GM19023 (cell line): Measurements from ENCODE around the gene SUCO.
"Not testable (repeated sequence)": the region's sequence is repeated elsewhere in the genome, so short reads cannot be mapped to it uniquely, and the experiment has no call there.

Experiments used
- ATAC-seq: cut with Tn5 transposase; IDR thresholded peaks from one replicate; pipeline ENCODE4 v1.9.1; 2021; ENCODE audit warnings: mild to moderate bottlenecking, moderate library complexity; ENCODE audit not compliant: unreplicated experiment

Gene SUCO

DNA sequence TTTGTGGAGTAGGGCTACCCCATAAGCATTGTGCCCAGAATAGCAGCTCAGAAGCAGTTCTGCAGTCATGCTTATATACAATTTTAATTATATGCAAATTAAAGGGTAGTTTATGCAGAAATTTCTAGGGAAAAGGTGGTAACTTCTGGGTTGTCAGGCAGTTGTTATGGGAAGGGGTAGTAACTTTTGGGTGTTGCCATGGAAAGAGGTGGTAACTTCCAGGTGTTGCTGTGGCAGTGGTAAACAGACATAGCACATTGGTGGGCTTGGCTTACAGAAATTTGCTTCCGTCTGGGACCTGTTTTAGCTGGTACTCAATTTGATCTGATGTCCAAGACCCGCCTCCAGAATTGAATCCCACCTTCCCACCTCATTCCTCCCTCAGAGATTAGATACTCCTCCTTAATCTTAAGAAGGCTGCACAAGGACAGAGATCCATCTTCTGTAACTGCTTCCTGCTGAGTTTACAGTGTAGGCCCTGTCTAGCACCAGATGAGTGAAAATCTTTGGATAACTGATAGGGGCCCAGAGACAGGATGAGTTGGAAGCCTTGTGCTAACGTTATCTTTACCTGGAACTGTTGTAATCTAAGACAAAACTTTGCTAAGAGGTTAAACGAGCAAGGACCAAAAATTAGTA, 26.7 kb downstream of the SUCO start:
- no peak for ATAC-seq

- ATAC-seq, result no peak
Observed at GRCh38 chr1:172561252-172561651, 28.3 kb downstream of the SUCO start.

DNA sequence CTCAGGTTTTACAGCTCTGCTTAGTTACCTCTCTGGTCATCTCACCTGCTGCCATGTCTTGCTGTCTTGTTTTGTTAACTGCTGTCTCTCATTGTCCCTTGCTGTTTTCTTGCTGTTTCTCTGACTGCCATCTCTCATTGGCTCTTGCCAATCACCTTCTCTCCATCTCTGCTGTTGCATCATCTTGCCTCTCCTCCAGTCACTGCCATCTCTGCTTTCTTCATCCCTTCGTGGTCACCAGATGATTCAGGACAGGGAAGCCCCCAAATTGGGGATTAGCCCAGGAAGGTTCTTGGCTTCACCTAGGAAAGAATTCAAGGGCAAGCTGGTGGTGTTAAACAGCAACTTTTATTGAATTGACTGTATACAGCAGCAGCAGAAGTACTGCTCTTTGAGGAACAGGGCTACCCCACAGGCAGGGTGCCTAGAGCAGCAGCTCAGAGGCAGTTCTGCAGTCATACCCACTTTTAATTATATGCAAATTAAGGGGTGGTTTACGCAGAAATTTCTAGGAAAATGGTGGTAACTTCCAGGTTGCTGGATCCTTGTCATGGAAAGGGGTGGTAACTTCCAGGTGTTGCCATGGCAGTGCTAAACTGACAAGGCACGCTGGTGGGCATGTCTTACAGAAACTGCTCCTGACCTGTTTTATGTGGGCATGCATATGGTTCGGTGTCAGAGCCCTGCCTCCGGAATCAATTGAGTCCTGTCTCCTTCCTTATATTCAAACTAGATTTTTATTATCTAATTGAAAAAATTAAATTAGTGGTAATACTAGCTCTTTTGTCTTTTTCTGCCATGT, 33.4 kb downstream of the SUCO start:
- ATAC-seq, result no peak

GRCh38 chr1:172567720-172568119, 34.8 kb downstream of the SUCO start:
- ATAC-seq, result no peak

DNA sequence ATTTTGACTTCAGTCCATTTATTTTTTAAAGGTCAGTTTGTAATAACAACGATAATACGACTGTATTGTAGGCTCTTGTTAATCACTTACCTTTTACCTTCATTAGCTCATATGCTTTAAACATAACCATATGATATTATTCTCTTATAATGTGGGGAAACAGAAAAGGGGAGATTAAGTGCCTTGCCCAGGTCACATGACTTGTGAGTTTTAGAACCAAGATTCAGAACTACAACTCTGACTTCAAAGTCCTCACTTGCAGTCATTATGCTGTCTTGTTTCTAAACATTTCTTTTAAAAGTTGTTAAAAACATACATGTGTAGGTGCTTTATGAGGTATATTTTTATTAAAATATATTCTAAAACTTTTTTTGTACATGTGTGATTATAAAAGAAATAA, 41.1 kb downstream of the SUCO start:
- no peak for ATAC-seq

DNA sequence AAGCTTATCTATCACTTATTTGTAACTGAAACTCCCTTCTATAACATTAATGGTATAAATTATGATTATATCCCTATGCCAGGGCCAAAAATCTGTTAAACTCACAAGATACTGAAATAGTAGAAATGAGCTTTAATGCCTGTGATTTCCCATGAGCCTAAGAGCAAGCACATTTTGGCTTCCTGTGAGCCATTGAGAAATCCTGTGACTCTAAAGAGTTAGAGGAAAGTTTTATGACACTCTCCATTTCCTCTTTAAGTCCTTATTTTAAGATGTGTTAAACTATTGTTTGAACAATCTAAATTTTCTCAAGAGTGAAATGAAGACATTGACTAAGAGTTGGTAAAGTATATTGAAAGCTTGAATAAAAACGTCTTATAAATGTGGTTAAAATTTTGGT, 45.6 kb downstream of the SUCO start:
- ATAC-seq, result no peak

DNA sequence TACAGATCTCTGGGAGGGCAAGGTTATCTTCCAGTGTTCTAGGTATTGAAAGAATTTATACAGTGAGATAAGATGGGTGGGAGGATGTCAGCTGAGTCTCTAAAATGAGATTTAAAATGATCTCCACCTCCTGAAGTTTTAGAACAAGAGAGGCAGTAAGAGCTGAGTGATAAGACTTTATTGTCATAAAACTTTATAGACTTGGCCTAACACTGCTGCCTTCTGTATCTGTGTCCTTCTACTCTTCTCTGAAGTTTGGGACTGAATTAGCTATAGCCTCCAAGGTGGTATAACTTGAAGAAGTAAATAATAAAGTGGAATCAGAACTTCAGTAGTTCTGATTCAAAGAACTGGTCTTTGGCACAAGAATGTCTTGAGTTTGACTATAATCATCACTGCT, 48.3 kb downstream of the SUCO start:
- no peak for ATAC-seq

DNA sequence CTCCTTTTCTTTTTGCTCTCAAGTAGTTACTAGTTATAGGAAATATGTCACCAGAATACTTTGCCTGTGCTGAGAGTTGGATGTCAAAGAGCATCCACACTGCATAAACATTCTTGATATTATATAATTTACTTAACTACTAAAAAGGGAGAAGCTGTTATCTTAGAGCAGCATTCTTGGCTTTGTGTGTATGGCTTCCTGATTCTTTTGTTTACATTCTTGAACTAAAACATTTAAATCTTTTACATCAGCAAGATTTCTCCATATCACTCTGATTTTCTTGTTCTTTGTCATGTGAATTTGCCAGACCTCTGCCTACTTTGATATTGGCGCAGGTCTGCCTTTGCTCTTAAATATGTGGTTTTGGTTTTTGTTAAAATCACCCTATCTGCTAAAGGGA, 48.8 kb downstream of the SUCO start:
- no peak for ATAC-seq

- ATAC-seq, result no peak
Observed at GRCh38 chr1:172582889-172583288, 49.9 kb downstream of the SUCO start.

DNA sequence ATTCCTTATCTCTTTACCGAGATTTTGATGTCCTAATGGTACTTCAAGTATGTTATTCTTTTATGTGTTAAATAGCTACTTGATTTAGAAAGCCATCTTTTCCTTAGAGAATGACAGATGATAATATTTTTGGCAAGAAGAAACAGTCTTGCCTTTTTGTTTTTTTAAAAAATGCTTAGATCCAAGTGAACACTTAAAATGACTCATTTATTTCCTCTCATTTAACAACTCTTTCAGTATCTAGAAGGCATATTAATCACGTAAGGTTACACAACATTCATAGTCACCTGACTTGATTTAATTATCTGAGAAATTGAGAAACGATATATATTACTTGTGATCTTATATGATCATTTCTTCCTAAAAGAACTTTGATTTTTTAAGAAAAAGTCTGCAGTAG, 52.4 kb downstream of the SUCO start:
- ATAC-seq, result no peak

DNA sequence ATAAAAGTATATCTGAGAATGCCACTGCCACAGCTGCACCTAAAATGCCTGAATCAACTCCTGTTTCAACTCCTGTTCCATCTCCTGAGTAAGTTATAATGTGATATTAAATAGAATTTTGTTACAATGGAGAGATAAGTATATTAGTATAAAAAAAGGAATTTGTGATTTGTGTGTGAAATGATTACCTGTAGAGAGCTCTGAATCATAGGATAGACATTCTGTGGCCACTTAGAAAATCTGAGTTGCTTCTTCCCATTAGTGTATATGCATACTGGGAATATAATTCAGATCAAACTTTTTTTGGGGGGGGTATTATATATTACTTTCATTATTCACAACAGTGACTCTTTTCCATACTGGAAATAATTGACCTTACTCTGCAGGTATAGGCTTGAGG, 52.9 kb downstream of the SUCO start:
- ATAC-seq, result no peak

DNA sequence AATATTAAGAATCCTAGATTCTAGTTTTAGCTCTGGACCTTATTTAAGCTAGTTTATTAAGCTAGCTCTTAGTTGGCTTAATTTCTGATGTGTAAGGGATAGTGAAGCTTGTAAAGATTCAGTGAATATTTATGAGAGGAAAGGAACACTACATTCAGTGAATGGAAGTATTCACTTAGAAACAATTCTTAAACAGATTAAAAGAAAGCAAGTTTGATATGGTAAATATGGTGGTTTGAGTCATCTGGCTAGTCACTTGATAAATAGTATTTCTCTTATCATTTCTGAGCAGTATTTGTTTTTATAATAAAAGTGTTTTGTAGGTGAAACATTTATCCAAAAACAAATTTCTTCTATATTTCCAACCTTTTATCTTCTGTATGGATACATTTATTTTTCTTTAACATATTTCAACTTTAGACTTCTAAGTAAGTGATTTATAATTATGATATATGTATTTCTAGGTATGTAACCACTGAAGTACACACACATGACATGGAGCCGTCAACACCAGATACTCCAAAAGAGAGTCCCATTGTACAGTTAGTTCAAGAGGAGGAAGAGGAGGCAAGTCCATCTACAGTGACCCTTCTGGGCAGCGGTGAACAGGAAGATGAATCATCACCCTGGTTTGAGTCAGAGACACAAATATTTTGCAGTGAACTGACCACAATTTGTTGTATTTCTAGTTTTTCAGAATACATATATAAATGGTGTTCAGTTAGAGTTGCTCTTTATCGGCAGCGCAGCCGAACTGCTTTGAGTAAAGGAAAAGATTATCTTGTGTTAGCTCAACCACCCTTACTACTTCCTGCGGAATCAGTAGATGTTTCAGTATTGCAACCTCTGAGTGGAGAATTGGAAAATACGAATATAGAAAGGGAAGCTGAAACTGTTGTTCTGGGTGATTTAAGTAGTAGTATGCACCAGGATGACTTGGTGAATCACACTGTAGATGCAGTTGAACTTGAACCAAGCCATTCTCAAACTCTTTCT, 55.6 kb downstream of the SUCO start:
- ATAC-seq, result no peak

GRCh38 chr1:172589553-172589952, 56.6 kb downstream of the SUCO start:
- no peak for ATAC-seq

DNA sequence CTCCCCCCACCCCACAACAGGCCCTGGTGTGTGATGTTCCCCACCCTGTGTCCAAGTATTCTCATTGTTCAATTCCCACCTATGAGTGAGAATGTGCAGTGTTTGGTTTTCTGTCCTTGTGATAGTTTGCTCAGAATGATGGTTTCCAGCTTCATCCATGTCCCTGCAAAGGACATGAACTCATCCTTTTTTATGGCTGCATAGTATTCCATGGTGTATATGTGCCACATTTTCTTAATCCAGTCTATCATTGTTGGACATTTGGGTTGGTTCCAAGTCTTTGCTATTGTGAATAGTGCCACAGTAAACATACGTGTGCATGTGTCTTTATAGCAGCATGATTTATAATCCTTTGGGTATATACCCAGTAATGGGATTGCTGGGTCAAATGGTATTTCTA, 58.5 kb downstream of the SUCO start:
- not testable (repeated sequence) for ATAC-seq

DNA sequence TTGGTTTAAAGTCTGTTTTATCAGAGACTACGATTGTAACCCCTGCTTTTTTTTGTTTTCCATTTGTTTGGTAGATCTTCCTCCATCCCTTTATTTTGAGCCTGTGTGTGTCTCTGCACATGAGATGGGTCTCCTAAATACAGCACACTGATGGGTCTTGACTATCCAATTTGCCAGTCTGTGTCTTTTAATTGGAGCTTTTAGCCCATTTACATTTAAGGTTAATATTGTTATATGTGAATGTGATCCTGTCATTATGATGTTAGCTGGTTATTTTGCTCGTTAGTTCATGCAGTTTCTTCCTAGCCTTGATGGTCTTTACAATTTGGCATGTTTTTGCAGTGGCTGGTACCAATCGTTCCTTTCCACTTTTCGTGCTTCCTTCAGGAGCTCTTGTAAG, 62.1 kb downstream of the SUCO start:
- not testable (repeated sequence) for ATAC-seq

DNA sequence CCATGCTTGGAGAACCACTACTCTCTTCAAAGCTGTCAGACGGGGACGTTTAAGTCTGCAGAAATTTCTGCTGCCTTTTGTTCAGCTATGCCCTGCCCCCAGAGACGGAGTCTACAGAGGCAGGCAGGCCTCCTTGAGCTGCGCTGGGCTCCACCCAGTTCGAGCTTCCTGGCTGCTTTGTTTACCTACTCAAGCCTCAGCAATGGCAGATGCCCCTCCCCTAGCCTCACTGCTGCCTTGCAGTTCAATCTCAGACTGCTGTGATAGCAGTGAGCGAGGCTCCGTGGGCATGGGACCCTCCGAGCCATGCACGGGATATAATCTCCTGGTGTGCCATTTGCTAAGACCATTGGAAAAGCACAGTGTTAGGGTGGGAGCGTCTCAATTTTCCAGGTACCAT, 63.8 kb downstream of the SUCO start:
- not testable (repeated sequence) for ATAC-seq

DNA sequence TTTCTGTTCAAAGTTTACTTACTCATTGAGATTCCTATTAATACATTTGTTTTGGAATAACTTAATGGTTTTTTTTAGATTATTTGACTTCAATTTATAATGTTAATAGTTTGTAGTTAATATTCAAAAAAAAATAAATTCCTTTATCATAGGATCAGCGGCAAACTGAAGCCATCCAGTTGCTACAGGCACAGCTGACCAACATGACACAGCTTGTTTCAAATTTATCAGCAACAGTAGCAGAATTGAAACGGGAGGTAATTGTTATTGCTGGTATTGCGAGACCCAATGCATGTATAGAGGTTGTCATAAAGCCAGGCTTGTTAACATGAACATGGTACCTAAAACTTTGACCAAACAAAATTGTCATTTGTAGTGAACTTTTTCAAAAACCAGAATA, 67.0 kb downstream of the SUCO start:
- ATAC-seq, result no peak

DNA sequence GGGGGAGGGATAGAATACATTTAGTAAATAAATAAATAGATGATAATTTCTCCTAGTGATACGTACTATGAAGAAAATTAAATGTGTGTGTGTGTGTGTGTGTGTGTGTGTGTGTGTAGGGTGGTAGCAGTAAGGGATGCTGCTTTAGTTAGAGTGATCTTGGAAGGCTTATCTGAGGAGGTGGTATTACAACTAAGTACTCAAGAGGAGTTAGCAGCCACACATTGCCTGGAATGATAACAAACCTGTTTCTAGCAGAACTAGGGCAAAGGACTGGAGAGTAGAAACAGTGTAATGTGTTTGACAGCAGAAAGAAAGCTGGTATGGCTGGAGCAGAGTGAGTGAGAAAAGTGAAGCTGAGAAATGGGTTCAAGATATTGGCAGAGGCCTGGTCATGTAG, 67.7 kb downstream of the SUCO start:
- ATAC-seq, result no peak

GRCh38 chr1:172601046-172601630, 68.2 kb downstream of the SUCO start:
- ATAC-seq, result no peak

- ATAC-seq, result no peak
Observed at GRCh38 chr1:172602706-172603105, 69.8 kb downstream of the SUCO start.

DNA sequence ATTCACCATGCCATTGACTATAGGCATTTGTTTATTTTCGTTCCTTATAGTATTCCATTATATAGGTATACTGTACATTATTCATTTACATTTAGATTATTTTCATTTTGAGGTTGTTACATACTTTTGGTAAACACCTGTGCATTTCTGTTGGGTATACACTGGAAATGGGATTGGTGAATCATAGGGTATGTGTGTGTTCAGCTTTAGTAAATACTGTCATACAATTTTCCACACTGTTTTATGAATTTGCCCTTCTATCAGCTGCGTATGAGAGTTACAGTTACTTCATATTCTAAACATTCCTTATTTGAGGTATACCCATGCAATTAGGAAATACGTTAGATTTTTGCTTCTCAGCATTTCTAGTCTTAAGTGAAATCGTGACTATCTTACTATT, 70.9 kb downstream of the SUCO start:
- no peak for ATAC-seq
